Measurements from ENCODE around the gene GMPPB. TPM values are rescaled to one million over a fixed set of nuclear protein-coding genes. Genes with fewer than 3 reads are reported as not detected.
A peak's percentile ranks its signal among the peaks of the same experiment; 100 is the strongest.

Gene GMPPB
- 34.8 and 53.7 TPM in 2 replicates for total RNA-seq

DNA sequence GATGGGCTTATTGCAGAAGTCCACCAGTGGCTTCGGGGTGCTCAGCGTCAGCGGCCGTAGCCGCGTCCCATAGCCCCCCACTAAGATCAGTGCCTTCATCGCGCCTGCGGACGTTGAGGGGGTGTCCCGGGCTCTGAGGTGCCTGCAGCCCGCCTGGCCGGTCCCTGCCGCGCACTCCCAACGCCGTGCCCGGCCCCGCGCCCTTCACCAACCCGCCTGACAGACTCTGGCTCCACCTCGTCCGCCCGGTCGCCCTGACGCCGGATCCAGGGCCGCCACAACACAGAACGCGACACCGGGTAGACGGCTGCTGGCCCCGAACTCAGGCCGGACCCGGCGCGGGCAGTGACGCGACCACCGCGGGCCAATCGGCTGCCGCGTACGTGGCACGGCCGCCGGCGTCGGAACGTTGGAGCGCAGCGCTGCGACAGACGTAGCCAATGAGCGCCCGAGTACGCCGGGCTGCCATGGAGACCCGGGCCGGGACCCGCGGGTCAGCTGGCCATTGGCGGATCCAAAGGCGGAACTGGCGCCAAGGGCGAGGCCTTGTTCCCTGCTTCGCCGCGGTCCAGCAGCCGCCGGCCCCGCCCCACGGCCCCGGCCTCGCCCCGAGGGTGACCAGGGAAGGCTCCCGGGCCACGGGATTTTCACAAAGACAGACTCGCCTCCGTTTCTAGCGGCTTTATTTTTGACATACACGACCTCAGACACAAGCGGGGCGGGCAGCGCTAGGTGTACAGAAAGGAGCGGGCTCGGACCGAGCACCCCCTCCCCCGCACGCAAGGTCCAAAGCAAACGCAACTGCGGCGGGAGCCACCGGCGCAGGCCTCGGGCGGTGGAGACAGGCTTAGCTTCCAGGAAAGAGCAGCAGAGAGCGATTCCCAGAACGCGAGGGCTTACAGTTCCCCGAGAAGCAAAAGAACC is at the start of gene GMPPB:
TSS of gene GMPPB (minus strand) at position 324 of the 924 bp plus-strand sequence. CDS start at position 99, 225 bp downstream.
- peak; percentile 91 for DNase-seq (ENCODE audit: low read depth)

- no peak for DNase-seq (ENCODE audit: low read depth)
These were observed 49.0 kb upstream of the GMPPB start for GRCh38 chr3:49772703-49773102.

DNA sequence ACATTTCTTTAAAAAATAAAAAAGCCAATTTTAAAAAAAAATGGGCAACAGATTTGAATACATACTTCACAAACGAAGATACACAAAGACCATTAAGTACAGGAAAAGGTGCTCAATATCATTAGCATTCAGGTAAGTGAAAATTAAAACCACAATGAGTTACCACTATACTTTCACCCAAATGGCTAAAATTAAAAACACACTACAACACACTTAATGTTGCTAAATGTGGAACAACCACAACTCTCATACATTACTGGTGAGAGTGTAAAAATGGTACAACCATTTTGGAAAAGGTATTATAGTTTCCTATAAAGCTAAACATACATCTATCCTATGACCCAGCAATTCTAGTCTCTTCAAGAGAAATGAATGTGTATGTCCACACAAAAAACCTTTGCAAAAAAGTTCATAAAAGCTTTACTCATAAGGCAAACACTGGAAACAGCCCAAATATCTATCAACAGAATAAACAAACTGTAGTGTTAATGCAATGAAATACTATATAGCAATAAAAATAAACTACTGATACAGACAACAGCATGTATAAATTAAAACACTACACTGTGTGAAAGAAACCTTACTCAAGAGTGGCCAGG is 47.7 kb upstream of the GMPPB start:
- DNase-seq (ENCODE audit: low read depth), result no peak

DNA sequence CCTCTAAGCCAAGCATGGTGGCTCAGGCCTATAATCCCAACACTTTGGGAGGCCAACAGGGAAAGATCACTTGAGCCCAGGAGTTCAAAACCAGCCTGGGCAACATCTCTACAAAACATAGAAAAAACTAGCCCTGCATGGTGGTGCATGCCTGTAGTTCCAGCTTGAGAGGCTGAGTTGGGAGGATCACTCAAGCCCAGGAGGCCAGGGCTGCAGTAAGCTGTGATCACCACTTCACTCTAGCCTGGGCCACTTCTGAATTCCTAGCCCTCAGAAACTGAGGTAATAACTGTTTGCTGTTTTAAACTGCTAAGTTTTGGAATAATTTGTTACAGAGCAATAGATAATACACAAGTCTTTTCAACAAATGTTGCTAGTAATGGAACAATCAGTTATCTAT is 46.2 kb upstream of the GMPPB start:
- no peak for DNase-seq (ENCODE audit: low read depth)

DNA sequence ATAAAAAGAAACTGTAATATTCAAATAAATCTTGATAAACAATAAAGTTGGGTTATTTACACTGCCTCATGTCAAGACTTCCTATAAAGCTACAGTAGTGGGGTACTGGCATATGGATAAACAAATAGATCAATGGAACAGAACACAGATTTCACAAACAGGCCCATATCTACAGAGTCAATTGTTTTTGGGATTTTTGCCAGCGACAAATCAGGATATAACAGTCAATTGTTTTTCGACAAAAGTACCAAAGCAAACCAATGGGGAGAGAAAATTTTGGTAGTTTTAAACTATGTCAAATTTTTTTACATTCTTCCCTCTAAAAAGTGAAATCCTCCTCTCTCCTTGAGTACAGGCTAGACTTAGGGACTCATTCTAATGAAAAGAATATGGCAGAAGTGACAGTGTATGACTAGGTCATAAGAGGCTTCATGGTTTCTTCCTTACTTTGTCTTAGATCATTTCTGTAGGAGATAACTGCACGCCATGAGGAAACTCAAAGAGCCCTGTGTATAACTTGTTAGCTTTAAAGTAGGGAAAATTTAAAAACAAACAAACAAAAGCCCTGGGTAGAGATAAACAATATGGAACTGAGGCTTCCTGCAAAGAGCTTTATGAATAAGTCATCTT is 45.6 kb upstream of the GMPPB start:
- DNase-seq (ENCODE audit: low read depth), result no peak

DNA sequence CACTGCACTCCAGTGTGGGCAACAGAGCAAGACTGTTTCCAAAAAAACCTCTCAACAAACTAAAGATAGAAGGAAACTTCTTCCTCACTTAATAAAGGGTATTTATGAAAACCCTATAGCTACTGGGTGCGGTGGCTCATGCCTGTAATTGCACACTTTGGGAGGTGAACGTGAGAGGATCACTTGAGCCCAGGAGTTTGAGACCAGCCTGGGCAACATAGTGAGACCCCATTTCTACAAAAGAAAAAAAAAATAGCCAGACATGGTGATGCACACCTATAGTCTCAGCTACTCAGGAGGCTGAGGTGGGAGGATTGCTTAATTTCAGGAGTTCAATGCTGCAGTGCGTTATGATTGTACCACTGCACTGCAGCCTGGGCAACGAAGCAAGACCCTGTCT is 40.2 kb upstream of the GMPPB start:
- no peak for DNase-seq (ENCODE audit: low read depth)

DNA sequence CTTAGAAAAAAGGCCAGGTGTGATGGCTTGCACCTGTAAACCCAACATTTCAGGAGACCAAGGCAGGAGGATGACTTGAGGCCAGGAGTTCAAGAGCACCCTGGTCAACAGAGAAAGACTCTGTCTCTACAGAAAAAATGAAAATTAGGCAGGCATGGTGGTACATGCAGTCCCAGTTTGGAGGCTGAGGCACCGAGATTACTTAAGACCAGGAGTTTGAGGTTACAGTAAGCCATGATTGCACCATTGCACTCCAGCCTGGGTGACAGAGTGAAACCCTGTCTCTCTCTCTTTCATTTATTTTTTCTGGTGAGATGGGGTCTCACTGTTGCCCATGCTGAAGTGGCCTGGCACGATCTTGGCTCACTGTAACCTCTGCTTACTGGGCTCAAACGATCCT is 37.9 kb upstream of the GMPPB start:
- DNase-seq (ENCODE audit: low read depth), result no peak

DNA sequence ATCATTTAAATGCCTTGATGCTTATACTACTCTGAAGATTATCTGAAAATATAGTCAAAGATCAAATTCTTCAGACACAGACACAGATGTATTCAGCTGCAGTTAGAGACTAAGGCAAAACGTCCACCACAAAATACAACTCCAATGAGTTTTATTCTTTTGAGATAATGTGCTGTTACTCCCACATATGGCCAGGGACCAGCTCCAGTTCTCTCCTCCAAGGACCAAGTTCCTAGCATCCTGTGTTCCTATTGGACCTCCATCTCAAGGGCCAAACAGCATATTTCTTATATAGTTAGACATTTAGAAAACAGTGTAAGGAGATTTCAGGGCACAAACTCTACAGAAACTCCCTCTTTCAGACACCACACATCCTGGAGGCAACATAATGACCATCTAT is 35.5 kb upstream of the GMPPB start:
- no peak for DNase-seq (ENCODE audit: low read depth)

- DNase-seq (ENCODE audit: low read depth), result no peak
These were observed 33.4 kb upstream of the GMPPB start for GRCh38 chr3:49757197-49757596.

GRCh38 chr3:49756036-49756435 is 32.3 kb upstream of the GMPPB start:
- no peak for DNase-seq (ENCODE audit: low read depth)

DNA sequence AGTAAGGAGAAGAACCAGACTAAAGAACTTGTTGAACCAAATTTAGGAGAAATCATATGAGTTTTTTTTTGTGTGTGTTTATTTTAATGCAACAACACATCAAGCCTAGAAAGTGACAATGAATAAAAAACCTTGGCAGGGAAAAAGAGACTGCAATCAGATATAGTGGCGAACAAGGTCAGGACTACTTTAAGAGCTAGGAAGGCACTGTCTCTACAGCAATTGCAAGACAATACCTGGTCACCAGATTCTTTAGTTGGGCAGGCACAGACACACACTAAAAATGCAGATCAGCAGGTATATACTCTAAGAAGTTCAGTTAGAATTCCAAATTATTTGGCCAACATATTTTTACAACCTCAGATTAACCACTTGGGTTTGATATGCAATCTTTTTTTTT is 30.8 kb upstream of the GMPPB start:
- DNase-seq (ENCODE audit: low read depth), result no peak

GRCh38 chr3:49751501-49751900 is 27.8 kb upstream of the GMPPB start:
- DNase-seq (ENCODE audit: low read depth), result no peak

GRCh38 chr3:49750056-49750455 is 26.3 kb upstream of the GMPPB start:
- peak; percentile 58 for DNase-seq (ENCODE audit: low read depth)

GRCh38 chr3:49748874-49749273 is 25.1 kb upstream of the GMPPB start:
- DNase-seq (ENCODE audit: low read depth), result peak; percentile 10

DNA sequence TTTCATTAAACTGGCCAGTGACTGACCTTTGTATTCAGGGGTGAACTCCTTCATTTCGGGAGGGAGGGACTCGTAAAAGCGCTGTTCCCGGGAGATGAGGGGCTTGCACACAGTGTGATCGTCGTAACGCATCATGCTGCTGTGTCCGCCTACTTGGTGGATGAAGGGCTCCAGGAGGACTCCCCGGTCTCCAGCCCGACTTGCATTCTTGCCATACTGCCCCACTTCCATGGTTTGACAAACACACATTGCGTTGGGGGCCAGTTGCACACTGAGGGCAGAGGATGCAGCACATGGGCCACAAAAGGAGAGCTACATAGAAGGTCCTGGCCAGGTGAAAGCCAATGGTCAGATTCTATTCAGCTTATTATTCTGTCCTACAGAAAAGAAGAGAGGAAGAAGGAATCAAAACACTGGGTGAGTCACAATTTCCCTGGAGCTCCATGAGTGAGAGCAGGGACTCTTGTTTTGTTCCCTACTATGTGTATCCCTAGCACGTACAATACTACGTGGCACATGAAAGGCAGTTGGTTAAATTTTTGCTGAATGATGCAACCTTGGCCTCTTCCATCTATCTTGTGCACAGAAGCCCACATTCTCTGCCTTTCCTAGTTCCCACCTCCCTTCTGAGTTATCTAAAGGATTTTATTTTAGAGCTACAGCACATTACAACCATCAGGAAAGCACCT is 24.2 kb upstream of the GMPPB start:
- peak; percentile 93 for DNase-seq (ENCODE audit: low read depth)

- peak; percentile 86 for DNase-seq (ENCODE audit: low read depth)
These were observed 22.2 kb upstream of the GMPPB start for GRCh38 chr3:49745986-49746385.

DNA sequence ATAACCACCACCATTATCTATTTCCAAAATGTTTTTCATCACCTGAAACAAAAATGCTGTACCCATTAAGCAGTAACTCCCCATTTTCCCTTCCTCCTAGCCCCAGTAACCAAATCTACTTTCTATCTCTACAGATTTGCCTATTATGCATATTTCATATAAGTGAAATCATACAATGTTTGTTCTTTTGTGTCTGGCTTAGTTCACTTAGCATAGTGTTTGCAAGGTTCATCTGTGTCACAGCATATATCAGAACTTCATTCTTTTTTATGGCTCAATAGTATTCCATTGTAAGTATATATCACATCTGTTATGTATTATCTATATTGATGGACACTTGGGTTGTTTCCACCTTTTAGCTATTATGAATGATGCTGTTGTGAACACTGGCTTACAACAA is 16.7 kb upstream of the GMPPB start:
- DNase-seq (ENCODE audit: low read depth), result no peak

- DNase-seq (ENCODE audit: low read depth), result no peak
These were observed 14.4 kb upstream of the GMPPB start for GRCh38 chr3:49738067-49738713.

- no peak for DNase-seq (ENCODE audit: low read depth)
These were observed 11.0 kb upstream of the GMPPB start for GRCh38 chr3:49734752-49735151.

DNA sequence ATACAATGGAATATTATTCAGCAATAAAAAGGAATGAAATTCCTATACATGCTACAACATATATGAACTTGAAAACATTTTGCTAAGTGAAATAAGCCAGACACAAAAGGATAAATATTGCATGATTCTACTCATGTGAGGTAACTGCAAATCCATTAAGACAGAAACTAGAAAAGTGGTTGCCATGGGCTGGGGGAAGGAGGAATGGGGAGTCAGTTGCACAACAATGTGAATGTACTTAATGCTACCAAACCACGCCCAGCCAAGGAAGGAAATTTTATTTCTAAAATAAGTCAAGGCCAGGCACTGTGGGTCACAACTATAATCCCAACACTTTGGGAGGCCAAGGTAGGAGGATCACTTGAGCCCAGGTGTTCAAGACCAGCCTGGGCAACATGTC is 9.8 kb upstream of the GMPPB start:
- DNase-seq (ENCODE audit: low read depth), result peak; percentile 23

DNA sequence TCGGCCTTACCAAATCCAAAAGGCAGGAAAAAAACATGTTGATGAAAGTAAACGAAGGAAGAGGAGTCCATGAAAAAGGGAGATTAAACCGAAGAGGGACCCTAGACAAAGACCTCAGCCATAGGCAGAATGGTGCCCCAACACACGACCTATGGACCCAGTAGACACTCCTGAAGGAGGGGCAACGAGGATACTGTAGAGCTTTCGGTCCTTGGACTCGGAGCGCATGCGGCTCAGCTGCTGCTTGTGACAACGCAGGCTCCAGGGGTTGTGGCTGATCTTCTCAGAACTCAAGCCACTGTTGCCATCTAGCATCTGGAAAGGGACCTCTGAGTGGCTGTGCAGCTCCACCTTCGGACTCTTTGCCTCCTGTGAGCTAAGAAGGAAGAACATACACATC is 8.8 kb upstream of the GMPPB start:
- DNase-seq (ENCODE audit: low read depth), result no peak
